ENCODE data around the gene RND3.
A peak's percentile ranks its signal among the peaks of the same experiment; 100 is the strongest.

The RND3 gene

GRCh38 chr2:150425121-150425955, 62.1 kb downstream of the RND3 start:
- no peak overlapping the region for H3K4me3 Mint-ChIP-seq
- TF ChIP-seq CTCF (IDR thresholded peaks at IDR 0.05; ENCODE audit: unreplicated experiment in 3 of 3) = no peak
- H3K4me1 Mint-ChIP-seq = peaks cover 41% of the 10 kb centered on the region
- H3K27me3 Mint-ChIP-seq (ENCODE audit: low read depth) = no peaks in the 10 kb centered on the region
- H3K9me3 Mint-ChIP-seq = no peaks in the 10 kb centered on the region
- no peaks in the 10 kb centered on the region for H3K36me3 Mint-ChIP-seq (ENCODE audit: low read depth)
- H3K27ac Mint-ChIP-seq = peak overlapping the region in 1 of 3 experiments; percentile 25

- no peak for TF ChIP-seq CTCF (IDR thresholded peaks at IDR 0.05; ENCODE audit: unreplicated experiment in 3 of 3)
- Mint-ChIP-seq H3K9me3 (no peaks in the 10 kb centered on the region), H3K4me1 (peaks cover 43% of the 10 kb centered on the region), H3K27ac (no peak overlapping the region), H3K36me3 (ENCODE audit: low read depth) (no peaks in the 10 kb centered on the region), H3K27me3 (ENCODE audit: low read depth) (no peaks in the 10 kb centered on the region), H3K4me3 (no peak overlapping the region)
Observed at GRCh38 chr2:150424406-150424805, 63.1 kb downstream of the RND3 start.

- H3K27me3 Mint-ChIP-seq (ENCODE audit: low read depth) = no peaks in the 10 kb centered on the region
- no peak overlapping the region for H3K4me3 Mint-ChIP-seq
Observed at GRCh38 chr2:150421126-150421651, 66.3 kb downstream of the RND3 start.

GRCh38 chr2:150418916-150419315, 68.6 kb downstream of the RND3 start:
- no peaks in the 10 kb centered on the region for H3K27me3 Mint-ChIP-seq (ENCODE audit: low read depth)
- no peak overlapping the region for H3K27ac Mint-ChIP-seq
- no peak overlapping the region for H3K4me3 Mint-ChIP-seq
- no peak for TF ChIP-seq CTCF (IDR thresholded peaks at IDR 0.05; ENCODE audit: unreplicated experiment in 3 of 3)
- no peaks in the 10 kb centered on the region for H3K36me3 Mint-ChIP-seq (ENCODE audit: low read depth)
- peaks cover 14% of the 10 kb centered on the region for H3K4me1 Mint-ChIP-seq
- H3K9me3 Mint-ChIP-seq = no peaks in the 10 kb centered on the region

More at GRCh38 chr2:150421126-150421651, 66.3 kb downstream of the RND3 start:
- Mint-ChIP-seq H3K4me1 (peaks cover 20% of the 10 kb centered on the region), H3K27ac (no peak overlapping the region), H3K9me3 (no peaks in the 10 kb centered on the region), H3K36me3 (ENCODE audit: low read depth) (no peaks in the 10 kb centered on the region)
- TF ChIP-seq CTCF (IDR thresholded peaks at IDR 0.05; ENCODE audit: unreplicated experiment in 3 of 3) = no peak
